ENCODE results near the gene RYR1.
"Not testable (repeated sequence)": the region's sequence is repeated elsewhere in the genome, so short reads cannot be mapped to it uniquely, and the experiment has no call there.

RYR1 gene

DNA sequence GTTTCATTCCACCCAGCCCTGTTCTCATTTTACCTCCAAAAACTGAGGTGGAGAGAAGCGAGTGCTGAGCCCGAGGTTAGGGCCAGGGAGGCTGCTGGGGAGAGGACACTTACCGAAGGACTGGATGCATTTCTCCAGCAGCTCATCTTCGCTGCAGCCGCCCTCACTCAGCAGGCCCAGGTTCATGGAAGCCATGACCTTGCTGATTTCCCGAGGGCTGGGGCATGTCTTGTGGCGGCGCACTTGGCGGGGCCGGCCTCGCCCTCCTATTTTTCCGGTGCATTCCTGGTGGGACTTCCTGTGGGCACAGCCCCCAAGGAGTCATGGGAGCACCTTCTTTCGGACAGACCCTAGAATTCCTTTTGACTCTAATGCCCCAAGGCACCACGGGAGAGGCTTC lies 11.6 kb upstream of the RYR1 start:
- no peak for DNase-seq (ENCODE audit: low read depth, low spot score)
- H3K4me3 ChIP-seq (ENCODE audit: low read length): no peak overlapping the region

DNA sequence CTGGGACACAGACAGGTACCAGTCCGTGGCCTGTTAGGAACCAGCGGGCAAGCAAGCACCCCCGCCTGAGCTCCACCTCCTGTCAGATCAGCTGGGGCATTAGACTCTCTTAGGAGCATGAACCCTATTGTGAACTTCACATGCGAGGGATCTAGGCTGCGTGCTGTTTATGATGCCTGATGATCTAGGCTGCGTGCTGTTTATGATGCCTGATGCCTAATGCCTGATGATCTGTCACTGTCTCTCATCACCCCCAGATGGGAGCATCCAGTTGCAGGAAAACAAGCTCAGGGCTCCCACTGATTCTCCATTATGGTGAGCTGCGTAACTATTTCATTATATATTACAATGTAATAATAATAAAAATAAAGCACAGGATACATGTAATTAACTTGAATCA lies 11.1 kb upstream of the RYR1 start:
- no peak for DNase-seq (ENCODE audit: low read depth, low spot score)
- no peak overlapping the region for H3K4me3 ChIP-seq (ENCODE audit: low read length)

DNA sequence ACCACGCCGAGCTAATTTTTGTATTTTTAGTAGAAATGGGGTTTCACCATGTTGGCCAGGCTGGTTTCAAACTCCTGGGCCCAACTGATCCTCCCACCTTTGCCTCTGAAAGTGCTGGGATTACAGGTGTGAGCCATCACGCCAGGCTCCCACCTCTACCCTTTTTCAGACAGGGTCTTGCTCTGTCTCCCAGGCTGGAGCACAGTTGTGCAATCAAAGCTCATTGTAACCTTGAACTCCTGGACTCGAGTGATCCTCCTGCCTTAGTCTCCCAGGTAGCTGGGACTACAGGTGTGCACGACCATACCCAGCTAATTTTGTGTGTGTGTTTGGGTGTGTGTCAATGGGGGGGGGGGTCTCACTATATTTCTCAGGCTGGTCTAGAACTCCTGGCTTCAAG lies 9.2 kb upstream of the RYR1 start:
- DNase-seq (ENCODE audit: low read depth, low spot score): no peak
- no peak overlapping the region for H3K4me3 ChIP-seq (ENCODE audit: low read length)

DNA sequence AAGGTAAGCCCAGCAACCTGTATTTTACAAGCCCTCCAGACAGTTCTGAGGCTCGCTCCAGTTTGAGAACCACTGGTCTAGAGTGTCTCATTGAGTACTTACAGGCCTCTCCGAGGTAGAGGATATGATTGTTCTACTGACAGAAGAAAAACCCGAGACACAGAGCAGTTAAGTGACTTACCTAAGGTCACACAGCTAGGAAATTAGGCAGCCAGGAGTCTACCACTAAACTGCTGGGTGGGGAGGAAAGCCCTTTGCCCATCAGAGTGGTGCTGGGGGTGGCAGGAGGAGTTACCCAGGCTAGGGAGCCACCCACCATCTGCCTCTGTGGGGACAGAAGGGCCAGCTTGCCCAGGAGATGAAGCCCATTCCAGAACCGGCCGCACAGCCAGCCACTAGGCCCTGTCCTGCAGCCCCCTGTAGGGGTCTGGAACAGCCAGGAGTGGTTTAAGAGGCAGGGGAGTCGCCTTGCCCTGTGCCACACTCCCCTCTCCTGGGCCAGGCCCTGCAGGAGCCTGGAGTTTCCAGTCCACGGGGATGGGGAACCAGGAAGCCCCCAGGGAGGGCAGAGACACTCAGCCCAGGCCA lies 8.2 kb upstream of the RYR1 start:
- H3K4me3 ChIP-seq (ENCODE audit: low read length): no peak overlapping the region
- DNase-seq (ENCODE audit: low read depth, low spot score): no peak

DNA sequence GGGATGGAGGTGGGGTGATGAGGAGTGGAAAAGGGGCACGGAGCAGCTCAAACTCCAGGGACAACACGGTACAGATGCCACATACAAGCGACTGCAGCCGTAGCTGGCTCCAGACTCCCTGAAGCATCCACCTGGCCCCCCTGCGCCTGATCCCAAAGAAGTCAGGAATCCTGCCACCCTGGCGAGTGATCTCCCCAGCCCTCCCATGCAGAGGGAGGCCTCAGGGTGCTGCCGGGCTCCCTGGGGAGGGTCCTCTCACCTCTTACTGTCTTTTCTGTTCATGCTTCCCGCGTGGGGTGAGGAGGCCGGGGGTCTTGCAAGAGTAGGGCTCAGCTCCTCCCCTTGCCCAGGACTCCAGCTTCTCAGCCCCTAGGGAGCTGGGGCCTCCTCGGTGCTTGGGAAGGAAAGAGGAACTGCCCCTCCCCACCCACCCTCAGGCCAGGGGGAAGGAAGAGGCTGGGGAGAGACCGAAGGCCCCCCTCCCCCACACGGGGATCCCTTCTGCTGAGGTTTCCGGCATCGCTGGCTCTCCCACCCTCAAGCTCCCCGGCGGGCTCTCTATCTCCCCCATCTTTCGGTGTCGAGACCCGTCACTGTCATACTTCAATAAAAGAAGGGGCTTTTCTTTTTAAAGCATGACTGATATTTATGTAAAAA lies 7.6 kb upstream of the RYR1 start, which contains the start of gene RASGRP4:
Gene RASGRP4, minus strand, starts transcription at position 410 of the 657 bp plus-strand sequence. Its CDS starts 128 bp downstream, at position 282.
- peak; percentile 43 for DNase-seq (ENCODE audit: low read depth, low spot score)
- H3K4me3 ChIP-seq (ENCODE audit: low read length): no peak within 1 kb of the TSS; the same call in 1 of the 2 replicates

DNA sequence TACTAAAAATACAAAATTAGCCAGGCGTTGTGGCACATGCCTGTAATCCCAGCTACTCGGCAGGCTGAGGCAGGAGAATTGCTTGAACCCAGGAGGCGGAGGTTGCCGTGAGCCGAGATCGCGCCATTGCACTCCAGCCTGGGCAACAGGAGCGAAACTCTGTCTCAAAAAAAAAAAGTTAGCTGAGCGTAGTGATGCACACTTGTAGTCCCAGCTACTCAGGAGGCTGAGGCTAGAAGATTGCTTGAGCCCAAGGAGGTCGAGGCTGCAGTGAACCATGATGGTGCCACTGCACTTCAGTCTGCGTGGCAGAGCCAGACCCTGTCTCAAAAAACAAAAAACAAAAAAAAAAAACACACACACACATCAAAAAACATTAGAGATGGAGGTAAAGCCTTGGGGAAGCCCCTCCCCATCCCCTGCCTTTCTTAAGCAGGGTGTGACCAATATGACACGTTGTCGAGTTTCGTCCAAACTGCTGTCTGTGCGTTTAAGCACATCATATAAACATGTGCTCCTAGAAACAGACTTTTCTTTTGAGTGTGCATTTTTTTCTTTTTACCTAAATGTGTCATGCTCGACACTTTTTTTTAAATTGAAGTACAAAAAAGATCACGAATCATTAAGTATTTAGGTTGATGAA lies 6.3 kb upstream of the RYR1 start:
- not testable (repeated sequence) for H3K4me3 ChIP-seq (ENCODE audit: low read length); DNase-seq (ENCODE audit: low read depth, low spot score)

DNA sequence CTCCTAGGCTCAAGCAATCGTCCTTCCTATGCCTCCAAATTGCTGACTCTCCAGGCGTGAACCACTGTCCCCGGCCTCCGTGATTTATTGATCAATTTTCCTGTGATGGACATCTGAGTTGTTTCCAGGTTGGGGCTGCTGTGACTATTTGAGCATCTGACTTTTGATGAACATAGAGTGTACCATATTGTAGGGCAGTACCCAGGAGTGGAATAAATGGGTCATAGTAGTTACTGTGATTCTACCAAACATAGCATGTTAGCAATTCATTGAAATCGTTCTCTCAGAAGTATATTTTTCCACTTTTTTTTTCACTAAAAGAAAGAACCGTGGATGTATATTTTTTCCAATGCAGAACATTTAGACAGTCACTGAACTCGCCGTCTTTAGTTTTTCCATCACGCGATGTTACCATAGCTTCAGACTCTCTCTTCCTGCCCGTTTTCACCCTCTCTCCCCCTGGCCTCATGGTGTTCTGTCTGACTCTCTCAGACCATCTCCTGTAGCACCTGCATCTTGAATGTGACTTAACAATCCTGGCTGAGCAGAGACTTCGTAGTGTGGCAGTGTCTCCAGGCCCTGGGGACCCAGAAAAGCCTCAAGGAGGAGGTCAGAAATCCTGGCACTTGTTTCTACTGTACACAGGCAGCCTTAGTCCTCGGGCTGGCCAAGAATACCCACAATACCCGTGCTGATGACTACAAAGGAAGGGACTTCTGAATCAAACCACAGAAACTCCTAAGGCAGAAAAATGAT lies 4.3 kb upstream of the RYR1 start:
- no peak for DNase-seq (ENCODE audit: low read depth, low spot score)
- no peak overlapping the region for H3K4me3 ChIP-seq (ENCODE audit: low read length)

DNA sequence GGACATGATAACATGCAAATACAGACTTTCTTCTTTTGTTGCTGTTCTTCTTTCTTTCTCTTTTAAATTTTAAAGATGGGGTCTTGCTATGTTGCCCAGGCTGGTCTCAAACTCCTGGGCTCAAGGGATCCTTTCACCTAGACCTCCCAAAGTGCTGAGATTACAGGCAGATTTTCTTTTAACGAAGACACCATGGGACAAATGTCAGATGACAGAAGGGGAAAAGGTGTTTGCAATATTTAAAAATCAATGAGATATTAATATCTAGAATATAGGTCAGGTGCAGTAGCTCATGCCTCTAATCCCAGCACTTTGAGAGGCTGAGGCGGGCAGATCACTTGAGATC lies 3.7 kb upstream of the RYR1 start:
- no peak overlapping the region for H3K4me3 ChIP-seq (ENCODE audit: low read length)
- no peak for DNase-seq (ENCODE audit: low read depth, low spot score)

DNA sequence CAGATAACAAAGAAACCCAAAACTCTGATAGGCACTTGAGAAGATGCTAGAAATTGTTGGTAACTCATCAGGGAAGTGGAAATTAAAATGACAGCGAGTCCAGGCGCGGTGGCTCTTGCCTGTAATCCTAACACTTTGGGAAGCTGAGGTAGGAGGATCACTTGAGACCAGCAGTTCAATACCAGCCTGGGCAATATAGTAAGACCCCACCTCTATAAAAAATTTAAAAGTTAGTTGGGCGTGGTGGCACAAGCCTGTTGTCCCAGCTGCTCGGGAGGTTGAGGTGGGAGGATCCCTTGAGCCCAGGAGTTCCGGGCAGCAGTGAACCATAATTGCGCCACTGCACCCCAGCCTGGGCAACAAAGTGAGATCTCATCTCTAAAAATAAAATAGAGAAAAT lies 2.6 kb upstream of the RYR1 start:
- H3K4me3 ChIP-seq (ENCODE audit: low read length): no peak overlapping the region
- no peak for DNase-seq (ENCODE audit: low read depth, low spot score)

DNA sequence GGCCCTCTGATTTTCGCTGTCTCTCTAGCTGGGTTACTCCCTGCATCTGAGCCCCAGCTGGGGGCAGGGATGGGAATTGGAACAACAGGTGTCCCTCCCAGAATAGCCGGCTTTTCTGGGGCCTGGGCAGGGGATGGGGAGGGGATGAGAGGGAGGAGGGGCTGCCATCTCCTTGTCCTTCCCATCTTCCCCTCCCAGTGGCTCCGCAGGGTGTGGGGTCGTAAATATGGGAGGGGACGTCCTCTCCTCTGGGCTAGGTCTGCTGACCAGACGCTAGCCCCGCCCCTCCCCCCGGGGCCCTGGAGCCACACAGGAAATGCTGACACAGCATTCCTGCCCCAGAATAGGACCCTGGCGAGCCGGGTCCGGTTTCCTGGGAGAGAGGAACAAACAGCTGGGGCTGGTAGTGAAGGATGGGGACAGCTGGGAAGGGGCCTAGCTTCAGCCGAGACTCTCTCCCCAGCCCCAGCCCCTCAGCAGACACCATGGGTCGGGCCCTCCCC lies 1.1 kb downstream of the RYR1 start:
- DNase-seq (ENCODE audit: low read depth, low spot score): no peak
- H3K4me3 ChIP-seq (ENCODE audit: low read length): no peak overlapping the region

DNA sequence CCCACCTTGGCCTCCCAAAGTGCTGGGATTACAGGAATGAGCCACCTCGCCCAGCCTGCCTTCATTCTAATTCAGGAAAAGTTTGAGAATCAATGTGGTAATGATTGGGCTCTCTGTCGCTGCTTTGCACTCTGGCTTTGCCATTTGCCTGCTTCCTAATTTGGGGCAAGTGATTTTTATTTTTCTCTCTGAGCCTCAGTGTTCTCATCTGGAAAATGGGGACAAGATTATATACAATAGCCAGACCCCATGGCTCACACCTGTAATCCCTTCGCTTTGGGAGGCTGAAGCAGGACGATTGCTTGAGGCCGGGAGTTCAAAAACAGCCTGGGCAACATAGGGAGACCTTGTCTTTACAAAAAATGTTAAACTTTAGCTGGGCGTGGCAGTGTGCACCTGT lies 3.8 kb downstream of the RYR1 start:
- DNase-seq (ENCODE audit: low read depth, low spot score): no peak
- H3K4me3 ChIP-seq (ENCODE audit: low read length): no peak overlapping the region

DNA sequence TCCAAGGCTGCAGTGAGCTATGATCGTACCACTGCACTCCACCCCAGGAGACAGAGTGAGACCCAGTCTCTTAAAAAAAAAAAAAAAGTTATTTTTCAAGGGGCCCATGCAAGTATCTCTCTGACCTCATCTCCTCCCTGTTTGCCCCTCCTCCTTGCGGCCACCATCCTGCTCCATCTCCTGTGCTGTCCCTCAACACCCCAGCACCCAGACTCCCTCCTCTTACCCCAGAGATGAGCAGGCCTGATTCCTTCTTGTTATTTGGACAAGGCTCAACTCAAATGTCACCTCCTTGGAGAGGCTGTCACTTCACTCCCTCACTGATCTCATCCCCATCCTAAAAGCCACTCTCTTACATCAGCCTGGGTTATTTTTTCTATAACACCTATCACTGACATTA lies 4.4 kb downstream of the RYR1 start:
- no peak for DNase-seq (ENCODE audit: low read depth, low spot score)
- no peak overlapping the region for H3K4me3 ChIP-seq (ENCODE audit: low read length)

DNA sequence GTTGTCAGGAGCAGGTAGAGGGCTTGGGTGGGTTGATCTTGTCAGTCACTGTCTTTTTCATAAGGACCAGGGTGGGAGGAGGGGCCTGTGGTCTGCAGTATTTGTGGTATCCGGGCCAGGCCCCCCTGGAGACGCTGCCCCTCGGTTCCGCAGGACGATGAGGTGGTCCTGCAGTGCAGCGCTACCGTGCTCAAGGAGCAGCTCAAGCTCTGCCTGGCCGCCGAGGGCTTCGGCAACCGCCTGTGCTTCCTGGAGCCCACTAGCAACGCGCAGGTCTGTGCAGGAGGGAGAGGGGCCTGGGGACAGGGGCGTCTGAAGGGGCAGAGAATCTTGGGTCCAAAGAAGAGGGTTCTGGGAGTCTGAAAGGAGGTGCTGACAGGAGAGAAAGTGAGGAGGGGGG lies 7.1 kb downstream of the RYR1 start:
- no peak overlapping the region for H3K4me3 ChIP-seq (ENCODE audit: low read length)
- no peak for DNase-seq (ENCODE audit: low read depth, low spot score)

DNA sequence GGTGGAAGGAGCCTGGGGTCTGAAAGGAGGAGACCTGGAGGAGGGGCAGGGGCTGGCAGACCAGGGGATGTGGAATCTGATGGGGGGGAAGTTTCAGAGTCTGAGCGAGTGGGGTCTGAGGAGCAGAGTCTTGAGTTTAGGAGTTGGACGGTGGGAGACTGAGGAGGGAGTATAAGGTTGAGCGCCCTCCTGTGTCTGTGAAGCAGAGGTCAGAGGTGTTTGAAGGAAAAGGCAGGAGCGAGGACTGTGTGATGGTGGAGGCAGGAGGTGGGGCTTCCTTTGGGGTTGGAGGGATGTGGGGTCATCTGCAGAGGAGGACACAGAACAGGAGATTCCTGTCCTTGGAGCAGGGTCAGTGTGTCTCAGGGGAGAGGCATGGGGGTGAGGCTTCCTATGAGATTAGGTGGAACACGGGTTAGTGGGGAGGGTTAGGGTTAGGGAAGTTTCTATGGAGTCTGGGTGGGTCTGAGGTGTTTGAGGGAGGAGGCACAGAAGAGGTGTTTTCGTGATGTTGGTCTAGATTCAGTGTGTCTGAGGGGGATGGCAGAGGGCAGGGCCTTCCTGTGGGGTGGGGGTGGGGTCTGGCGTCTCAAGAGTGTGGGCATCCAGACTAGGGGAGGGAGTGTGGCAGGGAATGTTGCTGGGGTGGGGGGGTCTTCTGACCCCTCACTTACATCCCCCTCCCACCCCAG lies 8.3 kb downstream of the RYR1 start:
- no peak for DNase-seq (ENCODE audit: low read depth, low spot score)

DNA sequence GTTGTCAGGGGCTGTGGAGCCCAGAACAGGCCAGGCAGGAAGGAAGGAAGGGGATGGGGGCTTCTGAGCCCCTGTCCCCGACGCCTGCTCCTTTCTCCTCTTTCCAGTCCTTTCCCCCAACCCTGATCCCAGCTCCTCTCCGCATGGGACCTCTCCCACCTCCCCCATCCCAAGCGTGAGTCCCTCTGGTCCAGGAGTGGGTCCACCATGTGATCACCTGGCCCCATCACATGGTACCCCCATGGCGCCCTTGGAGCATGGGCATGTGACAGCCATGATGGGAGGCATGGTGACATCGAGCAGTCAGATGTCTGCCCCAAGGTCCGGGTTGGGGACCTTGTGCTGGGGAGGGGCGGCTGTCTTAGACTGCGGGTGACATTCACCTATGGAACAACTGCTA lies 9.2 kb downstream of the RYR1 start:
- no peak overlapping the region for H3K4me3 ChIP-seq (ENCODE audit: low read length)
- no peak for DNase-seq (ENCODE audit: low read depth, low spot score)

More for the DNA sequence above, 8.3 kb downstream of the RYR1 start:
- H3K4me3 ChIP-seq (ENCODE audit: low read length): no peak overlapping the region

DNA sequence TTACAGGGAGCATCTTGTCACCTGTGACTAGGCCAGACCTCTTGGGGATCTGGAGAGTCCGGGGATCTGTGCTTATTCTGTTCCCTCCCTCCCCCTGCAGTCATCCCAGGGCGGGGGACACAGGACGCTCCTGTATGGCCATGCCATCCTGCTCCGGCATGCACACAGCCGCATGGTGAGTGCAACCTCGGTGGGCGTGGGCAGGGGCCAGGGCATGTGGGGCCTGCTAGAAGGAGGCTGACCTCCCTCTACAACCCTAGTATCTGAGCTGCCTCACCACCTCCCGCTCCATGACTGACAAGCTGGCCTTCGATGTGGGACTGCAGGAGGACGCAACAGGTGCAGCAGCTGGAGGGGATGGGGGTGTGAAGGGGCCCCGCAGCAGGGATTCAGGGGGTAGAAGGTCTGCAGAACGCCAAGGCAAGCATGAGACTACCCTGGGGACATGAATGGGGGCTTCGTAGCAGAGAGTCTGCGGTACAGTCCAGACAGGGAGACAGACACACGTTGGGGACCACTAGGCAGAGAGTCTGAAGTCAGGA lies 10.0 kb downstream of the RYR1 start:
- no peak for DNase-seq (ENCODE audit: low read depth, low spot score)
- no peak overlapping the region for H3K4me3 ChIP-seq (ENCODE audit: low read length)

DNA sequence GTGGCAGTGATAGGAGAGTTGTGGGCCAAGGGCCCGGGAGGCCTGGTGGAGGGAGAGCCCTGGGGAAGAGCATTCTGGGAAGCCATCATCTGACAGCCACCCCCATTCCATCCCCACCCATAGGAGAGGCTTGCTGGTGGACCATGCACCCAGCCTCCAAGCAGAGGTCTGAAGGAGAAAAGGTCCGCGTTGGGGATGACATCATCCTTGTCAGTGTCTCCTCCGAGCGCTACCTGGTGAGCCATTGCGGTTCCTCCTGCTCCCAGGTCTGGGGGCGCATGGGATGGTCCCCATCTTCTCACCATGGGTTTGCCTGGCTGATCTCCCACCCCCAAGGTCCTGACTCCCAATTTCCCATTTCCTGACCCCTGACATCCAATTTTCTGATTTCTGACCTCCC lies 10.5 kb downstream of the RYR1 start:
- no peak for DNase-seq (ENCODE audit: low read depth, low spot score)
- no peak overlapping the region for H3K4me3 ChIP-seq (ENCODE audit: low read length)

DNA sequence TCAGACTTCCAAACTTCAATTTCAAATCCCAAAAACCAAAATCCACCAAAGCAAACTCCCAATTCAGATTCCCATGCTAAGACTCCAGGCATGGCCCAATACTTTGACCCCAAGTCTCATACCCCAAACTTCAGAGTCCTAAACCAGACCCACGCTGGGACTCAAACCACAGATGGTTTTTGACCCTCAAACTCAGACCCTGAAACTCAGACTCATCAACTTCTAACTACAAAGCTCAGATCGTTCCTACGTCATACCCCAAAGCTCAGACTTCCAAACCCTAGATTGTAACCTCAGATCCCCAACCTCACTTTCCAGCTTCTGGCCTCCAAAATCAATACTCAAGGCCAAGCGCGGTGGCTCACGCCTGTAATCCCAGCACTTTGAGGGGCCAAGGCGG lies 11.9 kb downstream of the RYR1 start:
- no peak for DNase-seq (ENCODE audit: low read depth, low spot score)
- no peak overlapping the region for H3K4me3 ChIP-seq (ENCODE audit: low read length)

DNA sequence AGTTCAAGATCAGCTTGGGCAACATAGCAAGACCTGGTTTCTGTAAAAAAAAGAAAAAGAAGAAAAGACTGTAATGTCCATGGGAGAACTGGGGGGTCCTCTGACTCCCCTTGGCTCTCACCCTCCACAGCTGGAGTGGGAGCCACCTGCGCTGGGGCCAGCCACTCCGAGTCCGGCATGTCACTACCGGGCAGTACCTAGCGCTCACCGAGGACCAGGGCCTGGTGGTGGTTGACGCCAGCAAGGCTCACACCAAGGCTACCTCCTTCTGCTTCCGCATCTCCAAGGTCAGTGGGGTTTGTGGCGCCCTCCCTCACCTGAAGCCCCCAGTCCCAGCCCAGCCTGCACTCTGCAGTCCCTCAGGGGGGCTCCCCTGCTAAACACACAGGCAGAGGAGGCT lies 14.7 kb downstream of the RYR1 start:
- no peak for DNase-seq (ENCODE audit: low read depth, low spot score)
- H3K4me3 ChIP-seq (ENCODE audit: low read length): no peak overlapping the region

Data from Jurkat, Clone E6-1 (cell line).